DMS 273 (cell line): ENCODE data around the gene GDF9.
A peak's percentile ranks its signal among the peaks of the same experiment; 100 is the strongest.

Source experiments
- DNase-seq: peaks from one replicate; lab custom pipeline; 2025; ENCODE audit not compliant: unreplicated experiment; lab: John Stamatoyannopoulos, UW

Gene GDF9, protein sequence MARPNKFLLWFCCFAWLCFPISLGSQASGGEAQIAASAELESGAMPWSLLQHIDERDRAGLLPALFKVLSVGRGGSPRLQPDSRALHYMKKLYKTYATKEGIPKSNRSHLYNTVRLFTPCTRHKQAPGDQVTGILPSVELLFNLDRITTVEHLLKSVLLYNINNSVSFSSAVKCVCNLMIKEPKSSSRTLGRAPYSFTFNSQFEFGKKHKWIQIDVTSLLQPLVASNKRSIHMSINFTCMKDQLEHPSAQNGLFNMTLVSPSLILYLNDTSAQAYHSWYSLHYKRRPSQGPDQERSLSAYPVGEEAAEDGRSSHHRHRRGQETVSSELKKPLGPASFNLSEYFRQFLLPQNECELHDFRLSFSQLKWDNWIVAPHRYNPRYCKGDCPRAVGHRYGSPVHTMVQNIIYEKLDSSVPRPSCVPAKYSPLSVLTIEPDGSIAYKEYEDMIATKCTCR

DNA sequence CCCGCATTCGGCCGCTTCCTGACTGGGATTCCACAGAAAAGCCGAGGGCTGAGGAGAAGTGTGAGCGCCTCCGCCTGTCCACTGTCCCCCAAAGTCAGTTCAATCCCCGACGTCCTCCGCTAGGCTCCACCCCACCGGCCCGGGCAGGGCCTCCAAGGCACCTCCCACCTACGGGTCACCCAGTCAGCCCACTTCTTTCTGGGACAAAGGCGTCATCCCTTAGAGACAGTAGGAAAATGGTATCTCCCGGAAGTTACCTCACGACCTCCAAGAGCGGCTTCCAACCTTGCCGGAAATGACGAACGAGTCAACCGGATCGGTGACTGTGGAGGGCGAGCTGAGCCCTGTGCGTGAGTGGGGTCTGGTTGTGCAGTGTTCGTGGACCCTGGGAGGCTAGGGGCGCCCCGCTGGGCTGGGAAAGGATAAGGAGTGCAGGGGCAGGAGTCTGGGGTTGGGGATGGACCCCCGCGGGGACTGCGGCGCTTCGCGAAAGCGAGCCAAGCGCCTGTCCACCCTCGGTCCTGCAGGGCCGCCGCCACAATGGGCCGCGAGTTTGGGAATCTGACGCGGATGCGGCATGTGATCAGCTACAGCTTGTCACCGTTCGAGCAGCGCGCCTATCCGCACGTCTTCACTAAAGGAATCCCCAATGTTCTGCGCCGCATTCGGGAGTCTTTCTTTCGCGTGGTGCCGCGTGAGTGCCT is at the start of gene GDF9, which contains the start of gene UQCRQ:
GDF9 (minus strand) TSS at position 128 of the 704 bp plus-strand sequence. CDS start 1,936 bp downstream, outside the sequence.
UQCRQ (plus strand) TSS at position 301 of the 704 bp plus-strand sequence; CDS start at position 541, 240 bp downstream.
- DNase-seq = peak; percentile 100

DNA sequence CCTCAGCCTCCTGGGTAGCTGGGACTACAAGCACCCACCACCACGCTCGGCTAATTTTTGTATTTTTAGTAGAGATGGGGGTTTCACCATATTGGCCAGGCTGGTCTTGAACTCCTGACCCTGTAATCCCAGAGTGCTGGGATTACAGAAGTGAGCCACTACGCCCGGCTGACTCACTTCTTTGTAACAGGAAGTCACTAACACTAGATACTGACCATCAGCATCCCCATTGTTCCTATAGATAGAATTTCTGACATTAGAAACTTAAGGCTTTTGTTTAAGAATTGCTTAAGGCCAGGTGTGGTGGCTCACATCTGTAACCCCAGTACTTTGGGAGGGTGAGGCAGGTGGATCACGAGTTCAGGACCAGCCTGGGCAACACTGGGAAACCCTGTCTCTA is 49.4 kb upstream of the GDF9 start:
- no peak for DNase-seq

DNA sequence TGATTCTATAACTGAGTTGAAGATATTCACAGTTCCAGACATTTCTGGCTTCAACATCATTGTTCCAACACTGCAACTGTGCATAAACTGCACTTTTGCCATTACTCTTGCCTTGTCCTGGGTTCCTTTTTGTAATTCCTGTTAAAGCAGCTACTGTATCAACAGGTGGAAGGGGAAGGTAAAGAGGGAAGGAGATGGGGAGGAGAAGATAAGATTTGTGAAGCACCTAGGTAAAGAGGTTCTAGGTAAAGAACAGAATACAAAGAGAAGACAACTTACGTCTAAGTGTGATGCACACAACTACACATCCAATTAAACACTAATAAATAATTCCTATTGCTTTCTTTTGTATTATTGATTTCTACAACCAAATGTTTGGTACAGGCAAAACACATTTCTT is 43.4 kb upstream of the GDF9 start:
- DNase-seq = no peak

DNA sequence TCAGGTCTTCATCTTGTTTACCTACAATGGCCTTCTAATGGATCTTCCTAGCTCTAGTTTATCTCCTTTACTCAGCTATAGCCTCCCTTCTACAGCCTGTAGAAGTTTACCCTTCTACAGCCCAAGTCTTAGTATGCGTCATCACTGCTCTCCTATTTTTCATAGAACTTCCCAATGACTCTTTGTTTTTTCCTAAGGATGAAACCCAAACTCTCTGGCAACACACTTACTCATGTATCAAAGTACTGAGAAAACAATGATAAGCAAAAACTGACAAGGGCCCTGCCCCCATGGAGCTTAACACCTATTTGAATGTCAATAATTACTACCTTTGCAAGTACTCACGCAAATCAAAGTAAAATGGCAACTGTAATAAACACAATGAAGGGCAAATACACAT is 40.9 kb upstream of the GDF9 start:
- DNase-seq = no peak

DNA sequence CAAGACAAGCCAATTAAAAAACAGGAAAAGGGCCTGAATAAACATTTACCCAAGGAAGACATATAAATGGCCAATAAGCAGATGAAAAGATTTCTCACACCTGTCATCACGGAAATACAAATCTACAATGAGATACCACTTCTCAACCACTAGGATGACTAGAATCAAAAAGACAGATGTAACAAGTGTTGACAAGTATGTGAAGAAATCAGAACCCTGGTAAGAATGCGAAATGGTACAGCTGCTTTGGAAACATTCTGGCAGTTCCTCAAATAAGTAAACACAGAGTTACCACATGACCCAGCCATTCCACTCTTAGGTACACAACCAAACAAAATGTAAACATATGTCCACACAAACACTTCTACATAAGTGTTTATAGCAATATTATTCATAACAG is 39.7 kb upstream of the GDF9 start:
- DNase-seq = peak; percentile 24

DNA sequence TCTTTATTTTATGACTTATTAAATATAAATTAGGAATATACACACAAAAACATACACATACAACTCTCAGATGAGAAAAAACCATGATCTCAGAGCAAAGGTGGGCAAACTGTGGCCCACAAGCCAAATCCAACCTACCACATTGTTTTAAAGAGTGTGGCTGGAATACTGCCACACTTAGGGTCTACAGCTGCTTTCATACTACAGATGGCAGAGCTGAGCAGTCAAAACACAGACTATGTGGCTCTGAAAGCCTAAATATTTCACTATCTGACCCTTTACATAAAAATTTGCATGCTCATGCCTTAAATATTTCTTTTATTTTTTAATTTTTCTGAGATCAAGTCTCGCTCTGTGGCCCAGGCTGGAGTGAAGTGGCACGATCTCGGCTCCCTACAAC is 35.5 kb upstream of the GDF9 start:
- peak; percentile 16 for DNase-seq

DNA sequence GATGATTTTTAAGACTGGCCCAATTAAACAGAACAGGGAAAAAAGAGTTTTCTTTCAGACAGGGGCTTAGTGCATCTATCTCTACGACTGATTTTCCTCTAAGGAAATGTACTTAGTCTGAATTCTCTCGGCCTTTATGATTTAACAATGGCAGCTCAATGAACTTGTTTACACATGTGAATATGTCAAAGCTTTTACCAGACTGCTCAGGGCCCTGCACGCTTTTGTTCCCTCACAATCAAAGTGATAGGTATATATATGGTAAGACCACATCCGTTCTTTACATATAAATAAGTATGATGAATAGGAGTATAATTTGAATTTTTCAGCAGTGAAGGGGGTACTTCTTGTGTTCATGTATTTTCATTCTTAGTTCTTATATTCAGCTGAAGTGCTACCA is 34.8 kb upstream of the GDF9 start:
- no peak for DNase-seq

DNA sequence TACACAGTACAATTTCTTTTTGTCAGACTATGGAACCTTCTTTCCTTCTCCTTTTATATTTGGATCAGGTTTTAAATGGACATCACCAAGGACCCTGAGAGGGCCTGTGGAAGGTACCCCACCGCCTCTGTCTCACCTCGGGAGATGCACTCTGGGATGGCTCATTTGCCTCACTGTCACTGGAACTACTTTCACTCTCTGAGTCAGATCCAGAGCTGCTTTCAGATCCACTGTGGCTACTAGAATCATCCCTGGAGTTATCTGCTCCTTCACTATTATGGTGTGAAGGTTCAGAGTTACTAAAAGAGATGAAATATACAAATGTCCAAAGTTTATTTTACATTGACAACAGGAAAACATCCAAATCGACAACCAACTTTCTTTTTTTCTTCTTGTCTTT is 31.8 kb upstream of the GDF9 start:
- DNase-seq = no peak

DNA sequence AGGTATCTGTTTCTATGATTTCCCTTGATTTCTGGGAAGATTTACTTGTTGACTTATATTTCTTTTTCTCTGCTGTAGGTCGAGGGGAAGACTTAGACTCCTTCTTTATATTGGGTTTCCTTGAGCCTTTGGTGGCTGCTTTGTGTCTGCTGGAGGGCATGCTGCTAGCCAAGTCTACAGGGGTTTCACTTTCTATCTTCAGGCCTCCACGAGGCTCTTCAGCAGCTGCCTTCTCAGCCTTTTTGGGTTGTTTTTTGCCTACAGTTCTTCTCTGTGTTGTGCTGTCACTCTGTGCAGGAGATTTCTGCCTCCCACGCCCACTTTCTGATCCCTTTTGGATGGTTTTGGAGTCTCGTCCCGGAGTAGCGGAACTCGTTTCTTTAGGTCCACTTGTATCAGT is 30.4 kb upstream of the GDF9 start:
- DNase-seq = no peak

DNA sequence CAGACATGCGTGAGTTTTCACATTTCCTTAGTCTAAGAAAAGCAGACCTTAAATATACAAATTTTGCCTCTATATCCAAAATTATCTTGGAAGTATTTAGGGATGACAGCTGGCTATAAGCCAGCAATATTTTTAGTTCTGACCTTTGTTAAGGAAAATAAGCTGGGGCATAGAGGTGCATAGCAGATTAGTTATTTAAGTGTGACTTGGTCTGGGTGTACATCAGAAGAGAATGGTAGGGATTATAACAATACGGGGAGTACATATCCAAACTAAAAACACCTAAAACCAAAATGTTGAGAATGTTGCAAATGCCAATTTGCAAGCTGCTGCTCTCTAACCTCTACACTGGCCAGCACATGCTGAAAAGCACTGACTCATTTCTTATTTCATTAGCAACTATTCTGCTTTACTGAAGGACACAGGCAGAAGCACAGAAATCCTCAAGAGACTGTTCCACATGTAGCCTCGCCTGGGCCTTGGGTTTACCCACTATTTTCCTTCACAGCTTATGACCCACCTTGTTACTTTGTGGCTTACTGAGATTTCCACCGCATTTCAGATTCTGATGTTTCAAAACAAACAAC is 29.5 kb upstream of the GDF9 start:
- no peak for DNase-seq

DNA sequence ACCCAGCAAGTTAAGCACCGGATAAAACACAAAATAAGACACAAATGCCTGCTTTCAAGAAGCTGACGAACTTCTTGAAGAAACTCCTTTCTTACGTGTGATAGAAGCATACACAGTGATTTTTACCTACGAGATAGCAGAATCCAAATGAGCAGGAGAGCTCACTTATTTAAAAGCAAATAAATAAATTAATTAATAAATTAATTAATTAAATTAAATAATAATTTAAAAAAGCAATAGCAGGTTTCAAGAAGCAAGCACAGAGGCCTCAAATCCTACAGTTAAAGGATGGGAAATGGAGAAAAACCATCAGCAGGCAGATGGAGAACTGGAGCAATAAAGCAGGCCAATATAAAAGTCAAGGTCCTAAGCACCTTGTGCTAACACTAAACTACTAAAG is 24.5 kb upstream of the GDF9 start:
- no peak for DNase-seq

DNA sequence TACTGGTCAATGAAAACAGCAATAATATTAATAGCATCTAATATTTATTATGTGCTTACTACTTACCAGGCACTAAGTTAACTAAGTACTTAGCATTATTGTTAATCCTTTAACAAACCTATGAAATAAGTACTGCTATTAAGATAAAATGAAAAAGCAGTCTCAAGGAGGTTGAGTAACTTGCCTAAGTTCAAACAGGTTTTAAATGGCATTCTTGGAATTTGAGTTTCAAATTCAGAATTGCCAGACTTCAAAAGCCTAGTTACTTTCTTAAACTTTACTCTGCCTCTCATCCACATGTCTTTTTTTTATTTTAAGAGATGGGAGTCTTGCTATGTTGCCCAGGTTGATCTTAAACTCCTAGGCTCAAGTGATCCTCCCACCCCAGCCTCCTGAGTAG is 23.2 kb upstream of the GDF9 start:
- DNase-seq = no peak

DNA sequence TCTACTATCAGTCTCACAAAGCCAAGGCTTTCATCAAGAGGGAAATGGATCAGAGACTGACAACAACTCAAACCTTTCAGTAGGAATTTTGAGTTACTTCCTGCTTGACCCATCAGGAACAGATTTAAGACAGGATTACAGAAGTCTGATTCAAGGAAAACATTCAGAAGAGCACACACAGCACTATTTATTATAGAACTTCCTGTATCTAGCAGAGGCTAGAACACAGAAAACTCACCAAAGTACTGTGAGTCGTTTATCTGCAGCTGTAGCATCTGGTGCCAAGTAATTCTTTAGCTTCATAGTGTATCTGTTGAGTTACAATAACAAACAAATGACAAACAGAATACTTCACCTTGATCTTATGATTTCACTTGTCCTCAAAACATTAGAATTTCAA is 21.0 kb upstream of the GDF9 start:
- no peak for DNase-seq

DNA sequence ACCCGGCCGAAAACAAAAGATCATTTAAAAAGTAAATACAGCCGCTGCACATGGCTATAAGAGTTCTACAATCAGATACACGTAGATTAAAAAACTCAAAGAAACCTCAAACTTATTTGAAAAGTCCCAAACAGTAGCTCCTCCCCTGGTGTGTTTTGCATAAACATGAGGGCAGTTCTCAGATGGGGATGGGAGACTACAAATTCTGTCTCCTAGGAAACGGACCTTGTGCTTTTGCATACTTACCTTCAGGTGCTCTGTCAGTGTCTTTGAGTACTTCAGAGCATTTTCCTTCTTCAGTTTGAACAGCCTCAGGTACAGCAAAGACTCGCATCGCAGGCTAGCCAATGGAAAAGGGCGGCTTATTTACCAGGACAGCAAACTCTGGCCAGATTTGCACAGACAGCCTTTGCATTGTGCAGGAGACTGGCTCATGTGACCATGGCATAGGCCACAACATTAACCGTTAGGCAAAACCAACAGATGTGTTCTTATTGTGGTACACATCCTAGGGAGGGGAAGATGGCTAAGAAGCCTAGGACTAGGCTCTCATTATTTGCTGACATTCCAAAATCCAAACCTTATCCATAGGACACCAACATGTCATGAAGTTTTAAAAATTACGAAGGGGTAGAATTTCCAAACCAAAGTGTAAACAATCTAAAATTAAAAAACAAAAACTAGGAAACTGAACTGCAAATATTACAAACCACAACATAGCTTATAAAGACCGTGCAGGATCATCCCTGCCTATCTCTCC is 20.0 kb upstream of the GDF9 start:
- DNase-seq = no peak

DNA sequence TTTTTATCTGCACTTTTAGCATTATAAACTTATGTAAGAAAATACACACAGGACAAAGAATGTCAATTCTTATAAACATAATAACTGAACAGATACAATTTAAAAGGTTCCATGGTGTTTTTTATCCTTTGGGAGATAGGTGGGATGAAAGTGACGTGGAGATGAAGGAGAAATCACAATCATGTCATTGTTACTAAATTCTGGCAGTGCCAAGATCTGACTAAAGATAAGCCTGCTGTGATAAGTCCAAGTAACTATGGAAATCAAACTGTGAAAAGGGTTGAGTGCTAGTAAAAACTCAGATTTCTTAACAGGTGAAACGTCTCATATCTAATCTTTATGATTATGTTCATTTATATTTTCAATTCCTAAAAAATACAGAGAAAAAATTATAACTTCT is 18.3 kb upstream of the GDF9 start:
- DNase-seq = no peak

DNA sequence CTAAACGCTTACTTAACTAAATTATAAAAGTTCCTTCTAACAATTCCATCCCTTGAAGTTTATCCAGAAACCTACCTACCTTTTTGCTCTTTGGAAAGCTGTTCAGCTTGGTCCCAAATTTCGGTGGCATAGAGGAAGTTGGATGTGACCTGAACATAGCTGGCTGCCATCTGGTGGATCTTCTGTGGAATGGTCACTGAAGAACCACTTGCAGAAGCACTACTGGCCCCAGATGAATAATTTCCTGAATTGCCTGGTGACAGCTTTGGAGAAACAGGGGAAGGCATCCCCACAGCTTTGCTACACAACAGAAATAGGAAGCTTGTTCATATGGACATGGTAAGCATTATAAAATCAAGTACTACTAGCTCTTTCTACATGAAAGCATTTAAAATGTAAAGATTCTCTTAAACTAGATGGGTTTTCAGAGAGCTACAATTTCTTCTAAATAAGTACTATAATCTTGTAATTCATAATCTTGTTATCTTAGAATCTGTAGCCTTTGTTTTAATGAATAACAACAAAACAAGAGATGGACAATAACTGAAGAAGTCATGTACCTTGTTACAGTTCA is 17.1 kb upstream of the GDF9 start:
- peak; percentile 76 for DNase-seq

DNA sequence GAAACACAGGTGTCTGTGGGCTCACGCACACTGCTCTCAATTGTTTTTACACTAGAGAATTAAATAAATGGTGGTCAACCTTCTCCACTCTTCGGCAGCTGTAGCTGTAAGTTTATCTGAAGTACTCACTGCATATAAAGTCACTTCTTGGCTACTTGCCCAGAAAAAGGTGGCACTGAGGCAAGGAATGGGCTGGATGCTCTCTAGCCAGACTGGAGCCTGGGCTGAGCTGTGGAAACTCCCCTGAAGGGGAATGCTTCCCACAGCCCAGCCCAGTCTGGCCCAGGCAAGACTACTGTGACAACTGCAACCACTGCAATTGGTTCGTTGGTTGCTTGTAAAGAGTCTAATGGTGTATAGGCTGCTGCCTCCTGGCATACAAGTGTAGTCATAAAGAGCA is 11.7 kb upstream of the GDF9 start:
- peak; percentile 84 for DNase-seq

DNA sequence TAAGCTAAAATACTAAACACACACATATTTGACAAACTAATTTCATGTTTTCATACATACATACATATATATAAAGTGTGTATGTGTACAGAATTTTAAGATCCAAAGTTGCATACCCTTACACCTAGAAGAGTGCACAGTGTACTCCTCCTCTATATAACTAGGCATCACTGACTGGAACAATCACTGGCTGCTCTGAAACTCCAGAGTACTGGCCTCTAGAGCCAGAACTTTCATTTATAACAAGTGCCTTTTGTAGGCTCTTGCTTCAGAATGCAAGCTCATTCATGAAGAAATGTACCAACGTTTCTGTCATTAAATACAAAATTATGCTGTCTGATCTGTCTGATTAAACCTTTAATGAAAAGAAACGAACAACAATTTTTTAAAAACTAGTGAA is 11.2 kb upstream of the GDF9 start:
- no peak for DNase-seq

DNA sequence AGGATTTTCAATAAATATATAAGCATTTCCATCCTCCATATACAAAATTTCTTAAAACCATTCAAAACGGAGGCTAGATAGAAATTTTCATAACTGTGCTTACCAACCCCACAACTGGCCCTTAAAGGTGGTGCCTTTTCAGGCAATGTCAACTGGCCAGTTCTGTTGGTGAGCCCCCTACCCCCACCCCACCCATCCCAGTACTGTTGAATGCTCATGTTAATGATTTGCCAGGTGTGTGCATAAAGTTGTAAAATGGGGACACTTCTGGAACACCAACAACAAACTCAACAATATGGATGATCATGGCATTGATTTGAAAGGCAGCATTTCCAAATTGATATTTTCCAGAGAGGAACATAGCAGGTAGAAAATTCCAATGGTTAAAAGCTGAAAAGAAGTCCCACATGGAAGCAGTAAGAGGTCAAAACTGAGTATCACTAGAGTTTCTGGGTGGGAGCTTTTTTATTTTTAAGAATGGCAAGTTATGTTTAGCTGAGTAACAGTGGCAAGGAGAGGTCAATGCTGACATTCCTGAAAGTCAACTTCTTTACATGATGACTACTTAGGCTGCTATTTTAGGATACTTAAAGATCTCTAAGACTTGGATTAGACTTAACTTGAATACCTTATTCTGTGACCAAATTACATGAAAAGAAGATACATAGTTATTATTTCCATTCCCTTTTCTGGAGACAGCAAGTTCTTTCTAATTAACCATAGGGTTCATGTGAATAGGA is 9.9 kb upstream of the GDF9 start:
- no peak for DNase-seq

DNA sequence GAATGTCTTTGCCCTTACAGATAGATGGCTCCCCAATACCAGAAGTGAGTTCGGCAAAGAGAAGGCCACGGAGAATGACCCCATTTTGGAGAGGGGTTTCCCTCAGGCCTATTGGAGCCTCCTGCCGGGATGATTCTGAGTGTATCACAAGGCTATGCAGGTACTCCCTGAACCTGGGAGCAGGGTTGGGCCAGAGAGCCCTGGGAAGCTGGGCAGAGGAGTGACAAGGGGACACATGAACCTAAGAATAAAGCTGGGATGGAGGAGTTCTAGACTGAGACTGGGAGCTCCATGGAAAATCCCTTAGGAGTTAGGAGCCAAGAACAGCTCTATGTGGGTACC is 7.6 kb upstream of the GDF9 start:
- DNase-seq = no peak
